ENCODE results near the gene RNF166. TPM values are rescaled to one million over a fixed set of nuclear protein-coding genes. Genes with fewer than 3 reads are reported as not detected.
A peak's percentile ranks its signal among the peaks of the same experiment; 100 is the strongest.

The RNF166 gene
- total and polyA plus RNA-seq, 2 of the 13 experiments (the other 11 are each of a cell fraction or from before 2014, with no cell fraction given): 21.4 to 23.0 TPM

DNA sequence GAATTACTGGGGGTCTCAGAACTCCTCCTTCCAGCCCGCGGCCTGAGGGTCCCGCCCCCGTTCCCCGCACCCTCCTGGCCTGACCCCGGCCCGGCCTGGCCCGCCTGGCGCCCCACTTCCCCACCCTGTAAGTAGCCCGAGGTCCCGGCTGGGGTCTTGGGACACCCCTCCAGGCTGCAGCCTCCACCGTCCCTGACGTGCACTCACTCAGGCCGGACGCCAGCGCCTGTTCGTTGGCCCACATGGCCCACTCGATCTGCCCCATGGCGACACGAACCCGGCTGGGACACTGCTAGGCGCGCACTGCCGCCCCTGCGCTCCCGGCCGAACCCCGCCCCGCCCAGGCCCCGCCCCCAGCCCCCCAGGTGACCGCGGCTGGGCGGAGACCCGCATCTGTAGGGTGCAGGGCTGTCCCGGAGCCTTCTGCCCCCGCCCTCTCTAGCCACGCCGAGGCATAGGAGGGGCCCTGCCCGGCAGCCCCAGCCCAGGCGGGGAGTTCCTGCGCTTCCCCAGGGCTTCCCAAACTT, 55.4 kb downstream of the RNF166 start, which contains the start of gene CYBA (continued):
- no peak for TF ChIP-seq XBP1 (CRISPR knock-in tag; IDR thresholded peaks at IDR 0.05)
- peak; percentile 7 for TF ChIP-seq AGO2 (optimal IDR thresholded peaks at IDR 0.05; ENCODE audit: low read depth, low read length)
- TF ChIP-seq SP4 (CRISPR knock-in tag; IDR thresholded peaks at IDR 0.05): no peak; the same call in 1 of the 2 replicates
- TF ChIP-seq KDM1A (CRISPR knock-in tag; IDR thresholded peaks at IDR 0.05): no peak
- TF ChIP-seq ZMYM2 (CRISPR knock-in tag; IDR thresholded peaks at IDR 0.05): no peak
- TF ChIP-seq ZMYM3 (CRISPR knock-in tag; IDR thresholded peaks at IDR 0.05): peak; percentile 26; the same call in 1 of the 2 replicates
- no peak for TF ChIP-seq ERF (CRISPR knock-in tag; IDR thresholded peaks at IDR 0.05)
- TF ChIP-seq ZNF674 (CRISPR knock-in tag; IDR thresholded peaks at IDR 0.05; ENCODE audit: low read depth): peak; percentile 28; the same call in 1 of the 2 replicates
- TF ChIP-seq AHR (CRISPR knock-in tag; IDR thresholded peaks at IDR 0.05): no peak
- no peak for TF ChIP-seq ZSCAN21 (CRISPR knock-in tag; IDR thresholded peaks at IDR 0.05; ENCODE audit: borderline replicate concordance)
- no peak for TF ChIP-seq MAFG (CRISPR knock-in tag; IDR thresholded peaks at IDR 0.05)
- TF ChIP-seq ZNF530 (CRISPR knock-in tag; IDR thresholded peaks at IDR 0.05; ENCODE audit: low read depth): no peak
- TF ChIP-seq, protein P1, sequence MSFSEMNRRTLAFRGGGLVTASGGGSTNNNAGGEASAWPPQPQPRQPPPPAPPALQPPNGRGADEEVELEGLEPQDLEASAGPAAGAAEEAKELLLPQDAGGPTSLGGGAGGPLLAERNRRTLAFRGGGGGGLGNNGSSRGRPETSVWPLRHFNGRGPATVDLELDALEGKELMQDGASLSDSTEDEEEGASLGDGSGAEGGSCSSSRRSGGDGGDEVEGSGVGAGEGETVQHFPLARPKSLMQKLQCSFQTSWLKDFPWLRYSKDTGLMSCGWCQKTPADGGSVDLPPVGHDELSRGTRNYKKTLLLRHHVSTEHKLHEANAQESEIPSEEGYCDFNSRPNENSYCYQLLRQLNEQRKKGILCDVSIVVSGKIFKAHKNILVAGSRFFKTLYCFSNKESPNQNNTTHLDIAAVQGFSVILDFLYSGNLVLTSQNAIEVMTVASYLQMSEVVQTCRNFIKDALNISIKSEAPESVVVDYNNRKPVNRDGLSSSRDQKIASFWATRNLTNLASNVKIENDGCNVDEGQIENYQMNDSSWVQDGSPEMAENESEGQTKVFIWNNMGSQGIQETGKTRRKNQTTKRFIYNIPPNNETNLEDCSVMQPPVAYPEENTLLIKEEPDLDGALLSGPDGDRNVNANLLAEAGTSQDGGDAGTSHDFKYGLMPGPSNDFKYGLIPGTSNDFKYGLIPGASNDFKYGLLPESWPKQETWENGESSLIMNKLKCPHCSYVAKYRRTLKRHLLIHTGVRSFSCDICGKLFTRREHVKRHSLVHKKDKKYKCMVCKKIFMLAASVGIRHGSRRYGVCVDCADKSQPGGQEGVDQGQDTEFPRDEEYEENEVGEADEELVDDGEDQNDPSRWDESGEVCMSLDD (CRISPR knock-in tag; IDR thresholded peaks at IDR 0.05; ENCODE audit: borderline replicate concordance): peak; percentile 63; the same call in 1 of the 2 replicates
- TF ChIP-seq SCMH1 (CRISPR knock-in tag; IDR thresholded peaks at IDR 0.05; ENCODE audit: borderline replicate concordance): no peak
- no peak for TF ChIP-seq ZNF570 (CRISPR knock-in tag; IDR thresholded peaks at IDR 0.05; ENCODE audit: borderline replicate concordance)
- TF ChIP-seq EZH2 (conservative IDR thresholded peaks at IDR 0.05; ENCODE audit: low read depth, low read length): no peak
- TF ChIP-seq, protein P2, sequence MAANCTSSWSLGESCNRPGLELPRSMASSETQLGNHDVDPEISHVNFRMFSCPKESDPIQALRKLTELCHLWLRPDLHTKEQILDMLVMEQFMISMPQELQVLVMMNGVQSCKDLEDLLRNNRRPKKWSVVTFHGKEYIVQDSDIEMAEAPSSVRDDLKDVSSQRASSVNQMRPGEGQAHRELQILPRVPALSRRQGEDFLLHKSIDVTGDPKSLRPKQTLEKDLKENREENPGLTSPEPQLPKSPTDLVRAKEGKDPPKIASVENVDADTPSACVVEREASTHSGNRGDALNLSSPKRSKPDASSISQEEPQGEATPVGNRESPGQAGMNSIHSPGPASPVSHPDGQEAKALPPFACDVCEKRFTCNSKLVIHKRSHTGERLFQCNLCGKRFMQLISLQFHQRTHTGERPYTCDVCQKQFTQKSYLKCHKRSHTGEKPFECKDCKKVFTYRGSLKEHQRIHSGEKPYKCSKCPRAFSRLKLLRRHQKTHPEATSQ (CRISPR knock-in tag; IDR thresholded peaks at IDR 0.05; ENCODE audit: borderline replicate concordance): peak; percentile 76; the same call in 1 of the 2 replicates
- 0 out of 2 replicates have a peak, but pooled peaks have one; percentile 20 for TF ChIP-seq PAX8 (CRISPR knock-in tag; IDR thresholded peaks at IDR 0.05; ENCODE audit: borderline replicate concordance)
- no peak for TF ChIP-seq MAFF (IDR thresholded peaks at IDR 0.05; ENCODE audit: low read depth, low read length)
- TF ChIP-seq, protein P3, sequence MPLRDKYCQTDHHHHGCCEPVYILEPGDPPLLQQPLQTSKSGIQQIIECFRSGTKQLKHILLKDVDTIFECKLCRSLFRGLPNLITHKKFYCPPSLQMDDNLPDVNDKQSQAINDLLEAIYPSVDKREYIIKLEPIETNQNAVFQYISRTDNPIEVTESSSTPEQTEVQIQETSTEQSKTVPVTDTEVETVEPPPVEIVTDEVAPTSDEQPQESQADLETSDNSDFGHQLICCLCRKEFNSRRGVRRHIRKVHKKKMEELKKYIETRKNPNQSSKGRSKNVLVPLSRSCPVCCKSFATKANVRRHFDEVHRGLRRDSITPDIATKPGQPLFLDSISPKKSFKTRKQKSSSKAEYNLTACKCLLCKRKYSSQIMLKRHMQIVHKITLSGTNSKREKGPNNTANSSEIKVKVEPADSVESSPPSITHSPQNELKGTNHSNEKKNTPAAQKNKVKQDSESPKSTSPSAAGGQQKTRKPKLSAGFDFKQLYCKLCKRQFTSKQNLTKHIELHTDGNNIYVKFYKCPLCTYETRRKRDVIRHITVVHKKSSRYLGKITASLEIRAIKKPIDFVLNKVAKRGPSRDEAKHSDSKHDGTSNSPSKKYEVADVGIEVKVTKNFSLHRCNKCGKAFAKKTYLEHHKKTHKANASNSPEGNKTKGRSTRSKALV (CRISPR knock-in tag; IDR thresholded peaks at IDR 0.05): no peak; the same call in 1 of the 2 replicates
- TF ChIP-seq, protein P4, sequence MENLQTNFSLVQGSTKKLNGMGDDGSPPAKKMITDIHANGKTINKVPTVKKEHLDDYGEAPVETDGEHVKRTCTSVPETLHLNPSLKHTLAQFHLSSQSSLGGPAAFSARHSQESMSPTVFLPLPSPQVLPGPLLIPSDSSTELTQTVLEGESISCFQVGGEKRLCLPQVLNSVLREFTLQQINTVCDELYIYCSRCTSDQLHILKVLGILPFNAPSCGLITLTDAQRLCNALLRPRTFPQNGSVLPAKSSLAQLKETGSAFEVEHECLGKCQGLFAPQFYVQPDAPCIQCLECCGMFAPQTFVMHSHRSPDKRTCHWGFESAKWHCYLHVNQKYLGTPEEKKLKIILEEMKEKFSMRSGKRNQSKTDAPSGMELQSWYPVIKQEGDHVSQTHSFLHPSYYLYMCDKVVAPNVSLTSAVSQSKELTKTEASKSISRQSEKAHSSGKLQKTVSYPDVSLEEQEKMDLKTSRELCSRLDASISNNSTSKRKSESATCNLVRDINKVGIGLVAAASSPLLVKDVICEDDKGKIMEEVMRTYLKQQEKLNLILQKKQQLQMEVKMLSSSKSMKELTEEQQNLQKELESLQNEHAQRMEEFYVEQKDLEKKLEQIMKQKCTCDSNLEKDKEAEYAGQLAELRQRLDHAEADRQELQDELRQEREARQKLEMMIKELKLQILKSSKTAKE (CRISPR knock-in tag; IDR thresholded peaks at IDR 0.05; ENCODE audit: borderline replicate concordance): 0 out of 2 replicates have a peak, but pooled peaks have one; percentile 13
- TF ChIP-seq ZNF251 (CRISPR knock-in tag; IDR thresholded peaks at IDR 0.05): no peak
